Smooth muscle cell (in vitro differentiated cells): Measurements from ENCODE around the gene MAPK11. TPM values are rescaled to one million over a fixed set of nuclear protein-coding genes. Genes with fewer than 3 reads are reported as not detected.

ENCODE experiments used
- DNase-seq: peaks from one replicate; lab custom pipeline; 2025; ENCODE audit not compliant: unreplicated experiment; lab: John Stamatoyannopoulos, UW
- H2AFZ ChIP-seq: fragments of 200-600 bp; sonication (generic); 2 replicates; pipeline ENCODE4 v1.6.0; 2016; ENCODE audit warnings: antibody characterized with exemption, low read depth, mild to moderate bottlenecking
- H3F3A ChIP-seq: fragments of 200-600 bp; sonication (generic); 2 replicates; pipeline ENCODE4 v1.6.0; 2017; ENCODE audit warnings: antibody characterized with exemption, low read depth
- H3K27ac ChIP-seq: fragments of 200-600 bp; sonication (generic); 2 replicates; pipeline ENCODE4 v1.5.1; 2016; ENCODE audit warnings: low read depth, mild to moderate bottlenecking
- H3K27me3 ChIP-seq: fragments of 200-600 bp; sonication (generic); 2 replicates; pipeline ENCODE4 v1.6.1; 2016; ENCODE audit warnings: low read depth, mild to moderate bottlenecking
- H3K36me3 ChIP-seq: fragments of 200-600 bp; sonication (generic); 2 replicates; pipeline ENCODE4 v1.5.1; 2016; ENCODE audit warnings: low read depth
- H3K4me1 ChIP-seq: fragments of 200-600 bp; sonication (generic); 2 replicates; pipeline ENCODE4 v1.5.1; 2016; ENCODE audit warnings: low read depth
- H3K4me2 ChIP-seq: fragments of 200-600 bp; sonication (generic); 2 replicates; pipeline ENCODE4 v1.6.0; 2016; ENCODE audit warnings: mild to moderate bottlenecking
- H3K4me3 ChIP-seq: fragments of 200-600 bp; sonication (generic); 2 replicates; pipeline ENCODE4 v1.5.1; 2016; ENCODE audit warnings: mild to moderate bottlenecking
- H3K79me2 ChIP-seq: fragments of 200-600 bp; sonication (generic); 2 replicates; pipeline ENCODE4 v1.6.0; 2016; ENCODE audit warnings: low read depth, mild to moderate bottlenecking
- H3K9ac ChIP-seq: fragments of 200-600 bp; sonication (generic); 2 replicates; pipeline ENCODE4 v1.6.0; 2016; ENCODE audit warnings: low read depth
- H3K9me3 ChIP-seq: fragments of 200-600 bp; sonication (generic); replicated peaks from 2 replicates; pipeline ENCODE4 v1.5.1; 2016; ENCODE audit warnings: low read depth
- H4K20me1 ChIP-seq: fragments of 200-600 bp; sonication (generic); 2 replicates; pipeline ENCODE4 v1.6.0; 2016; ENCODE audit warnings: low read depth
- CTCF ChIP-seq: fragments of 200-600 bp; sonication (generic); IDR thresholded peaks from 2 replicates; pipeline ENCODE4 v1.5.1; 2017; ENCODE audit warnings: borderline replicate concordance, mild to moderate bottlenecking, antibody characterized with exemption; ENCODE audit not compliant: insufficient read depth, poor library complexity, severe bottlenecking
- WGBS: methylation state at CpG from one replicate; pipeline ENCODE4 v1.1.7; 2016; ENCODE audit warnings: low lambda C conversion rate; 5-methylcytosine and 5-hydroxymethylcytosine counted together
- polyA plus RNA-seq: library from polyadenylated mRNA; unstranded; fragments of >200 nt; fragmentation: Nextera tagmentation; extraction: Ambion mirVana; gene quantifications from 2 replicates; pipeline ENCODE4 v1.2.1, GENCODE V29; 2016
- total RNA-seq: library from RNA; depleted of rRNA; stranded (reverse); fragments of >200 nt; gene quantifications from 2 replicates; pipeline ENCODE4 v1.2.3, GENCODE V29; 2014

The MAPK11 gene
- total and polyA plus RNA-seq, 2 experiments from 2014 or later, result 0.65 to 4.2 TPM

DNA sequence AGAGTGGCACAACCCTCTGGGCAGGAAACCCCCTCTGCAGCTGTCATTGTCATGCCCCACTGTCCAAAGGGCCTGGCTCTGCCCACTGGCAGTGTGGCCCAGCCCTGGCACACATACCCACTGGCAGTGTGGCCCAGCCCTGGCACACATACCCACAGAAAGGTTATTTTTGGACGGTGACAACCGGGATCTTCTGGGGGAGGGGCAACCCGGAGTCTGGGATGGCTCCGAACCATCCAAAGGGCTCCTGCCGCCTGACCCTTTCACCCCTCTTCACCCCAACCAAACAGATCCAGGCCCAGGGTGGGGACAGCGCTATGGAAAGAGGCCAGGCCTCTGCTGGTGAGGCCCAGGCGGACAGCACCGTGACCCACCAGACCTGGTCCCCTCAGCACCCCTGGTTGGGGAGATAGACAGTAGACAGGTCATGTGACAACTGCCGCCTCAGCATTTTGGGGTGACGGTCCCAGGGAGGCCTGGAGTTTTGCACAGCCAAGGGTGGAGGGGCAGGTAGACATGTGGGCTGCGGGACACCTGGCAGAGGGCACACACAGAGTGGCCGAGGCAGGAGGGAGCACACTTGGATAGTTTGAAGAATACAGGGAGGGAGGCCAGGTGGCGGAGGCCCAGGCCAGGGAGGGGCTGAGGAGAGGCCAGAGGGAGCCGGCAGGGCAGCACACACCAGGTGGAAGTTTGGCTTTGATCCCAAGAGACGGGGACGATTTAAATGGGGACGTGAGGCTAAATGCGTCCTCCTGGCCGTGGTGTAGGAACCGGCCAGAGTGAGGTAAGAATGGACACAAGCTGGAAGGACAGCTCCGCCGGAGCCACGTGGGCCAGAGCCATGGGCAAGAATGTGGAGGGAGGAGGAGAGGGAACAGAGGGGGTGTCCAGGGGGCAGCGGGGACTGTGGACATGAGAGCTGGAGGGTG lies 11.6 kb downstream of the MAPK11 start:
- no peaks in the 10 kb centered on the region for H3F3A ChIP-seq
- WGBS, result 93% methylated on average over 24 of the region's 24 CpGs
- no peak for DNase-seq
- H3K36me3 ChIP-seq, result no peaks in the 10 kb centered on the region
- no peaks in the 10 kb centered on the region for H3K9me3 ChIP-seq
- H3K4me3 ChIP-seq, result no peak overlapping the region
- H3K79me2 ChIP-seq, result peaks cover 4% of the 10 kb centered on the region
- H2AFZ ChIP-seq, result no peak overlapping the region
- TF ChIP-seq CTCF, result no peak
- no peak overlapping the region for H3K27ac ChIP-seq
- no peaks in the 10 kb centered on the region for H4K20me1 ChIP-seq
- H3K27me3 ChIP-seq, result no peaks in the 10 kb centered on the region
- H3K9ac ChIP-seq, result no peak overlapping the region
- no peak overlapping the region for H3K4me2 ChIP-seq
- peaks cover 8% of the 10 kb centered on the region for H3K4me1 ChIP-seq

- peaks cover 4% of the 10 kb centered on the region for H3K79me2 ChIP-seq
- DNase-seq, result no peak
- no peaks in the 10 kb centered on the region for H3K9me3 ChIP-seq
- no peaks in the 10 kb centered on the region for H3K36me3 ChIP-seq
- no peak overlapping the region for H3K4me3 ChIP-seq
- no peak overlapping the region for H2AFZ ChIP-seq
- no peak overlapping the region for H3K27ac ChIP-seq
- no peak overlapping the region for H3K4me2 ChIP-seq
- H3K4me1 ChIP-seq, result peaks cover 8% of the 10 kb centered on the region
- WGBS, result 81% methylated on average over 28 of the region's 31 CpGs
- no peak overlapping the region for H3K9ac ChIP-seq
- no peak for TF ChIP-seq CTCF
- no peaks in the 10 kb centered on the region for H3K27me3 ChIP-seq
- no peaks in the 10 kb centered on the region for H4K20me1 ChIP-seq
- peaks cover under 1% of the 10 kb centered on the region for H3F3A ChIP-seq
Observed at GRCh38 chr22:50257451-50258360, 12.5 kb downstream of the MAPK11 start.

GRCh38 chr22:50257041-50257440 lies 13.1 kb downstream of the MAPK11 start:
- peaks cover 8% of the 10 kb centered on the region for H3K4me1 ChIP-seq
- no peaks in the 10 kb centered on the region for H3K9me3 ChIP-seq
- no peak overlapping the region for H2AFZ ChIP-seq
- peaks cover 4% of the 10 kb centered on the region for H3K79me2 ChIP-seq
- no peaks in the 10 kb centered on the region for H4K20me1 ChIP-seq
- WGBS, result 97% methylated on average over 16 of the region's 16 CpGs
- H3K4me2 ChIP-seq, result no peak overlapping the region
- H3K9ac ChIP-seq, result no peak overlapping the region
- H3K27ac ChIP-seq, result no peak overlapping the region
- DNase-seq, result no peak
- no peaks in the 10 kb centered on the region for H3K36me3 ChIP-seq
- H3K4me3 ChIP-seq, result no peak overlapping the region
- no peaks in the 10 kb centered on the region for H3K27me3 ChIP-seq
- H3F3A ChIP-seq, result peaks cover 7% of the 10 kb centered on the region
- no peak for TF ChIP-seq CTCF
